ENCODE data around the gene TENM4. TPM values are rescaled to one million over a fixed set of nuclear protein-coding genes. Genes with fewer than 3 reads are reported as not detected.

Gene TENM4
- total and polyA plus RNA-seq, 4 donors, result 0.02 to 0.33 (median 0.14) TPM

DNA sequence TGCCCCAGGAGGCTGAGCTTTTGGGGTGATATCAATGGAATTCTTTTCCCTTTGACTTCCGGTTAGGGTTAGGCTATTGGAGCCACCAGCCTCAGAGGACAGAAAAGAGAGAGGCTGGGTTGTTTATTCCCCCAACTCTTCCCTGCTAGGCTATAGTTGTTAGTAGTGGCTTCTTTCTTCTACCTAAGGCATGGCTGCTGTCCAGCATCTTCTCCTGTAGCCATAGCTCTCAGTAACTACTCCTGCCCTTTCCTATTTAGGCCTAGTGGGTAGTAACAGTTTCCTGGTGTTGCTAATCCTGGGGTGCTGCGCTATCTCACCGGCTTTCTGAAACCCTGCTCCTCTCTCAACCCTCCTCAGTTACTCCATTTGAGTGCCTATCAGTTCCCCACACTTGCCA lies 184.9 kb downstream of the TENM4 start:
- H3K9ac ChIP-seq (ENCODE audit: low read depth in 1 of 2, low read length in 2 of 2), result no peak overlapping the region
- no peaks in the 10 kb centered on the region for H3K27me3 ChIP-seq (ENCODE audit: control insufficient read depth in 4 of 4, insufficient read depth in 4 of 4, low read length in 3 of 4)
- H3K36me3 ChIP-seq (ENCODE audit: control insufficient read depth in 4 of 4, insufficient read depth in 3 of 4, low read depth in 1 of 4, low read length in 3 of 4), result no peaks in the 10 kb centered on the region
- TF ChIP-seq FOXA1 (IDR thresholded peaks at IDR 0.05) (no peak), YY1 (IDR thresholded peaks at IDR 0.05) (no peak), TAF1 (conservative IDR thresholded peaks at IDR 0.05) (no peak), GABPA (IDR thresholded peaks at IDR 0.05 in 1 of 2, conservative IDR thresholded peaks at IDR 0.05 in 1 of 2) (no peak), SP1 (IDR thresholded peaks at IDR 0.05) (no peak), NR2F2 (IDR thresholded peaks at IDR 0.05) (no peak), HNF4A (conservative IDR thresholded peaks at IDR 0.05) (no peak), FOXA2 (IDR thresholded peaks at IDR 0.05) (no peak), JUND (IDR thresholded peaks at IDR 0.05) (no peak)
- TF ChIP-seq, protein P1, sequence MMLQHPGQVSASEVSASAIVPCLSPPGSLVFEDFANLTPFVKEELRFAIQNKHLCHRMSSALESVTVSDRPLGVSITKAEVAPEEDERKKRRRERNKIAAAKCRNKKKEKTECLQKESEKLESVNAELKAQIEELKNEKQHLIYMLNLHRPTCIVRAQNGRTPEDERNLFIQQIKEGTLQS (IDR thresholded peaks at IDR 0.05), result no peak
- TF ChIP-seq, protein P2, sequence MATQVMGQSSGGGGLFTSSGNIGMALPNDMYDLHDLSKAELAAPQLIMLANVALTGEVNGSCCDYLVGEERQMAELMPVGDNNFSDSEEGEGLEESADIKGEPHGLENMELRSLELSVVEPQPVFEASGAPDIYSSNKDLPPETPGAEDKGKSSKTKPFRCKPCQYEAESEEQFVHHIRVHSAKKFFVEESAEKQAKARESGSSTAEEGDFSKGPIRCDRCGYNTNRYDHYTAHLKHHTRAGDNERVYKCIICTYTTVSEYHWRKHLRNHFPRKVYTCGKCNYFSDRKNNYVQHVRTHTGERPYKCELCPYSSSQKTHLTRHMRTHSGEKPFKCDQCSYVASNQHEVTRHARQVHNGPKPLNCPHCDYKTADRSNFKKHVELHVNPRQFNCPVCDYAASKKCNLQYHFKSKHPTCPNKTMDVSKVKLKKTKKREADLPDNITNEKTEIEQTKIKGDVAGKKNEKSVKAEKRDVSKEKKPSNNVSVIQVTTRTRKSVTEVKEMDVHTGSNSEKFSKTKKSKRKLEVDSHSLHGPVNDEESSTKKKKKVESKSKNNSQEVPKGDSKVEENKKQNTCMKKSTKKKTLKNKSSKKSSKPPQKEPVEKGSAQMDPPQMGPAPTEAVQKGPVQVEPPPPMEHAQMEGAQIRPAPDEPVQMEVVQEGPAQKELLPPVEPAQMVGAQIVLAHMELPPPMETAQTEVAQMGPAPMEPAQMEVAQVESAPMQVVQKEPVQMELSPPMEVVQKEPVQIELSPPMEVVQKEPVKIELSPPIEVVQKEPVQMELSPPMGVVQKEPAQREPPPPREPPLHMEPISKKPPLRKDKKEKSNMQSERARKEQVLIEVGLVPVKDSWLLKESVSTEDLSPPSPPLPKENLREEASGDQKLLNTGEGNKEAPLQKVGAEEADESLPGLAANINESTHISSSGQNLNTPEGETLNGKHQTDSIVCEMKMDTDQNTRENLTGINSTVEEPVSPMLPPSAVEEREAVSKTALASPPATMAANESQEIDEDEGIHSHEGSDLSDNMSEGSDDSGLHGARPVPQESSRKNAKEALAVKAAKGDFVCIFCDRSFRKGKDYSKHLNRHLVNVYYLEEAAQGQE (IDR thresholded peaks at IDR 0.05), result no peak
- TF ChIP-seq, protein P3, sequence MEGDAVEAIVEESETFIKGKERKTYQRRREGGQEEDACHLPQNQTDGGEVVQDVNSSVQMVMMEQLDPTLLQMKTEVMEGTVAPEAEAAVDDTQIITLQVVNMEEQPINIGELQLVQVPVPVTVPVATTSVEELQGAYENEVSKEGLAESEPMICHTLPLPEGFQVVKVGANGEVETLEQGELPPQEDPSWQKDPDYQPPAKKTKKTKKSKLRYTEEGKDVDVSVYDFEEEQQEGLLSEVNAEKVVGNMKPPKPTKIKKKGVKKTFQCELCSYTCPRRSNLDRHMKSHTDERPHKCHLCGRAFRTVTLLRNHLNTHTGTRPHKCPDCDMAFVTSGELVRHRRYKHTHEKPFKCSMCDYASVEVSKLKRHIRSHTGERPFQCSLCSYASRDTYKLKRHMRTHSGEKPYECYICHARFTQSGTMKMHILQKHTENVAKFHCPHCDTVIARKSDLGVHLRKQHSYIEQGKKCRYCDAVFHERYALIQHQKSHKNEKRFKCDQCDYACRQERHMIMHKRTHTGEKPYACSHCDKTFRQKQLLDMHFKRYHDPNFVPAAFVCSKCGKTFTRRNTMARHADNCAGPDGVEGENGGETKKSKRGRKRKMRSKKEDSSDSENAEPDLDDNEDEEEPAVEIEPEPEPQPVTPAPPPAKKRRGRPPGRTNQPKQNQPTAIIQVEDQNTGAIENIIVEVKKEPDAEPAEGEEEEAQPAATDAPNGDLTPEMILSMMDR (IDR thresholded peaks at IDR 0.05; ENCODE audit: low read depth, low read length, missing input control), result no peak
- TF ChIP-seq, protein P4, sequence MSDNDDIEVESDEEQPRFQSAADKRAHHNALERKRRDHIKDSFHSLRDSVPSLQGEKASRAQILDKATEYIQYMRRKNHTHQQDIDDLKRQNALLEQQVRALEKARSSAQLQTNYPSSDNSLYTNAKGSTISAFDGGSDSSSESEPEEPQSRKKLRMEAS (IDR thresholded peaks at IDR 0.05), result no peak
- TF ChIP-seq, protein P5, sequence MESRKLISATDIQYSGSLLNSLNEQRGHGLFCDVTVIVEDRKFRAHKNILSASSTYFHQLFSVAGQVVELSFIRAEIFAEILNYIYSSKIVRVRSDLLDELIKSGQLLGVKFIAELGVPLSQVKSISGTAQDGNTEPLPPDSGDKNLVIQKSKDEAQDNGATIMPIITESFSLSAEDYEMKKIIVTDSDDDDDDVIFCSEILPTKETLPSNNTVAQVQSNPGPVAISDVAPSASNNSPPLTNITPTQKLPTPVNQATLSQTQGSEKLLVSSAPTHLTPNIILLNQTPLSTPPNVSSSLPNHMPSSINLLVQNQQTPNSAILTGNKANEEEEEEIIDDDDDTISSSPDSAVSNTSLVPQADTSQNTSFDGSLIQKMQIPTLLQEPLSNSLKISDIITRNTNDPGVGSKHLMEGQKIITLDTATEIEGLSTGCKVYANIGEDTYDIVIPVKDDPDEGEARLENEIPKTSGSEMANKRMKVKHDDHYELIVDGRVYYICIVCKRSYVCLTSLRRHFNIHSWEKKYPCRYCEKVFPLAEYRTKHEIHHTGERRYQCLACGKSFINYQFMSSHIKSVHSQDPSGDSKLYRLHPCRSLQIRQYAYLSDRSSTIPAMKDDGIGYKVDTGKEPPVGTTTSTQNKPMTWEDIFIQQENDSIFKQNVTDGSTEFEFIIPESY (IDR thresholded peaks at IDR 0.05), result no peak
- H3K27ac ChIP-seq (ENCODE audit: low read depth in 1 of 2, low read length in 2 of 2), result no peak overlapping the region
- H3K4me1 ChIP-seq (ENCODE audit: control insufficient read depth in 4 of 4, insufficient read depth in 4 of 4, low read length in 3 of 4), result no peaks in the 10 kb centered on the region
- 90% methylated on average over 3 of the region's 3 CpGs for WGBS
- H3K4me3 ChIP-seq (ENCODE audit: low read depth in 1 of 3, low read length in 3 of 3), result no peak overlapping the region
- DNase-seq (ENCODE audit: low spot score), result no peak
- peaks cover 0 to 3% (median 1%) of the 10 kb centered on the region in 4 donors for H3K9me3 ChIP-seq (ENCODE audit: control insufficient read depth in 4 of 4, low read length in 3 of 4)

DNA sequence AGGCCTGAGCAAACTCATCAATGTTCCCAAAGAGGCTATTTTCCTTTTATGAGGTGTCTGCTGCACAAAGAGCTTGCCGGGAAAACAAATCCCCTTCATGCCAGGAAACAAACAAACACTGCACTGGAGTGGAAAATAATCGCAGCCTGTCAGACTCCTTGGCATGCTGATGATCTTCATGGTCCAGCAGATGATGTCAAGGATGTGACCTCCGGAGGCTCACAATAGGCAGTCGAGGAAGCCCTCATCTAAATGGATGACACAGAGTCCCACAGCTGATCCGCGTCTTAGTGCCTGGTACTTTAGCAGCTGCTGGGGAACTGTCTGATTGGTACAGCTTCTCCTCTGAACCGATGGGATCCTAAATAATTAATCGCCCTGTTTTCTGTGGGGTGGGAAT lies 187.6 kb downstream of the TENM4 start:
- no peaks in the 10 kb centered on the region for H3K4me1 ChIP-seq (ENCODE audit: control insufficient read depth in 4 of 4, insufficient read depth in 4 of 4, low read length in 3 of 4)
- no peak overlapping the region for H3K9ac ChIP-seq (ENCODE audit: low read depth in 1 of 2, low read length in 2 of 2)
- no peaks in the 10 kb centered on the region for H3K27me3 ChIP-seq (ENCODE audit: control insufficient read depth in 4 of 4, insufficient read depth in 4 of 4, low read length in 3 of 4)
- WGBS, result 77% methylated on average over 8 of the region's 8 CpGs
- TF ChIP-seq HNF4G (IDR thresholded peaks at IDR 0.05), result no peak
- no peak for TF ChIP-seq FOXA2 (IDR thresholded peaks at IDR 0.05)
- TF ChIP-seq EGR1 (IDR thresholded peaks at IDR 0.05; ENCODE audit: low read depth in 2 of 2), result no peak
- TF ChIP-seq, protein P1 (IDR thresholded peaks at IDR 0.05), result no peak
- TF ChIP-seq YY1 (IDR thresholded peaks at IDR 0.05), result no peak
- TF ChIP-seq GABPA (IDR thresholded peaks at IDR 0.05 in 1 of 2, conservative IDR thresholded peaks at IDR 0.05 in 1 of 2), result no peak
- TF ChIP-seq SP1 (IDR thresholded peaks at IDR 0.05), result no peak
- no peak overlapping the region for H3K27ac ChIP-seq (ENCODE audit: low read depth in 1 of 2, low read length in 2 of 2)
- H3K9me3 ChIP-seq (ENCODE audit: control insufficient read depth in 4 of 4, low read length in 3 of 4), result peaks cover 0 to 3% (median 1%) of the 10 kb centered on the region in 4 donors
- no peak overlapping the region for H3K4me3 ChIP-seq (ENCODE audit: low read depth in 1 of 3, low read length in 3 of 3)
- no peaks in the 10 kb centered on the region for H3K36me3 ChIP-seq (ENCODE audit: control insufficient read depth in 4 of 4, insufficient read depth in 3 of 4, low read depth in 1 of 4, low read length in 3 of 4)
- no peak for DNase-seq (ENCODE audit: low spot score)
